ENCODE data around the gene AQP3.
A peak's percentile ranks its signal among the peaks of the same experiment; 100 is the strongest.
"Not testable (repeated sequence)": the region's sequence is repeated elsewhere in the genome, so short reads cannot be mapped to it uniquely, and the experiment has no call there.

AQP3 gene

GRCh38 chr9:33440204-33440603 lies 7.2 kb downstream of the AQP3 start:
- no peak for DNase-seq

GRCh38 chr9:33439731-33440130 lies 7.7 kb downstream of the AQP3 start:
- DNase-seq = no peak

- no peak for DNase-seq
Observed at GRCh38 chr9:33438926-33439680, 8.3 kb downstream of the AQP3 start.

GRCh38 chr9:33437898-33438297 lies 9.5 kb downstream of the AQP3 start:
- DNase-seq = no peak

- no peak for DNase-seq
Observed at GRCh38 chr9:33437205-33437604, 10.2 kb downstream of the AQP3 start.

- DNase-seq = no peak
Observed at GRCh38 chr9:33436445-33436844, 10.9 kb downstream of the AQP3 start.

- DNase-seq = no peak
Observed at GRCh38 chr9:33435821-33436277, 11.5 kb downstream of the AQP3 start.

- no peak for DNase-seq
Observed at GRCh38 chr9:33434317-33435105, 12.9 kb downstream of the AQP3 start.

- no peak for DNase-seq
Observed at GRCh38 chr9:33433871-33434270, 13.5 kb downstream of the AQP3 start.

GRCh38 chr9:33431420-33431819 lies 16.0 kb downstream of the AQP3 start:
- DNase-seq = no peak

GRCh38 chr9:33430942-33431341 lies 16.5 kb downstream of the AQP3 start:
- no peak for DNase-seq

GRCh38 chr9:33429256-33429985 lies 18.0 kb downstream of the AQP3 start:
- DNase-seq = no peak

- DNase-seq = peak in 1 of 5 experiments; percentile 80
Observed at GRCh38 chr9:33426843-33427293, 20.5 kb downstream of the AQP3 start.

GRCh38 chr9:33425128-33425533 lies 22.3 kb downstream of the AQP3 start:
- no peak for DNase-seq

GRCh38 chr9:33424492-33424891 lies 22.9 kb downstream of the AQP3 start:
- not testable (repeated sequence) for DNase-seq

GRCh38 chr9:33424043-33424442 lies 23.4 kb downstream of the AQP3 start:
- DNase-seq = not testable (repeated sequence)

GRCh38 chr9:33419708-33420303 lies 27.6 kb downstream of the AQP3 start:
- DNase-seq = no peak

- DNase-seq = no peak
Observed at GRCh38 chr9:33418090-33418489, 29.3 kb downstream of the AQP3 start.

GRCh38 chr9:33416996-33417395 lies 30.4 kb downstream of the AQP3 start:
- DNase-seq = peak in 3 of 5 experiments; percentile 14 to 59 (median 54)

GRCh38 chr9:33415501-33416038 lies 31.8 kb downstream of the AQP3 start:
- peak; percentile 71 to 93 (median 89) for DNase-seq

- DNase-seq = no peak
Observed at GRCh38 chr9:33414889-33415500, 32.4 kb downstream of the AQP3 start.

- no peak for DNase-seq
Observed at GRCh38 chr9:33414268-33414667, 33.1 kb downstream of the AQP3 start.
